H1 (cell line): ENCODE measurements around the gene ELOVL1. TPM values are rescaled to one million over a fixed set of nuclear protein-coding genes. Genes with fewer than 3 reads are reported as not detected.

Experiments
- EZH2 ChIP-seq: fragments of 200-600 bp; sonication (generic); IDR thresholded peaks from 2 replicates; pipeline ENCODE4 v1.7.1; 2012; ENCODE audit warnings: low read depth, mild to moderate bottlenecking, moderate library complexity, low read length, inconsistent platforms; ENCODE audit not compliant: severe bottlenecking
- polyA plus RNA-seq, 7 experiments: library from polyadenylated mRNA; depleted of rRNA in 3 of 7; stranded (reverse) in 5 of 7; unstranded in 2 of 7; fragments of >200 nt in 5 of 7; fragments of 200-250 nt in 2 of 7; gene quantifications; 1 replicate in 5 of 7; 2 replicates in 1 of 7; 4 replicates in 1 of 7; pipeline versions ENCODE4 v1.2.1 to v1.2.3, GENCODE V29; 2011 to 2013; ENCODE audit warnings: missing spikeins in 2 of 7, mixed read lengths in 2 of 7
- total RNA-seq: library from RNA; stranded (reverse); fragmentation: NEBNext Ultra II Directional; extraction: Animal tissue kit (Norgen Biotek cat#: 25700); gene quantifications from 2 replicates; pipeline ENCODE4 v1.2.1, GENCODE V29; 2021
- TF ChIP-seq, protein P1 (sequence below): fragments of 300-600 bp; sonication (generic); IDR thresholded peaks from 2 replicates; pipeline ENCODE4 v1.7.1; 2012; ENCODE audit warnings: low read length, moderate library complexity, mild to moderate bottlenecking, inconsistent platforms; ENCODE audit not compliant: insufficient replicate concordance

Gene ELOVL1
- total and polyA plus RNA-seq, 2 of the 8 experiments (the other 6 are each of a cell fraction or from before 2014, with no cell fraction given): 28.5 to 68.1 TPM

DNA sequence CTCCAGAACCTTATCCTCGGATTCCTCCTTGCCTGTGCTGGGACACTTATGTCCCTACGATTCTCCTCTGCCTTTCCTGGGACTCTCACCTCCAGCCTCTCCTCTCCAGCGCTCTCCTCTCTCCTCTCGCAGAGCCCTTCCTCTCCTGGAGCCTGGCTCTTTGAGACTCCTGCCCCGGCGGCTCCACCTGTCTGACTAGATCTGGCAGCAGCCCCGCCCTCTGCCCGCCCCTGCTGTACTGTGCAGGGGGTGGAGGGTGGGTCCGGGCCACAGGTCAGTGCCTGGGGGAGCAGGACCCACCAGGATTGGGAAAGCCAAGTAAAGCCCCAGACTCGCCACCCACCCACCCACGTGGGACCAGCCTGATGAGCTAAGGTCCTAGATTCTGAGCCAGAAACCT lies 1.6 kb downstream of the ELOVL1 start (continued):
- TF ChIP-seq, protein P1, sequence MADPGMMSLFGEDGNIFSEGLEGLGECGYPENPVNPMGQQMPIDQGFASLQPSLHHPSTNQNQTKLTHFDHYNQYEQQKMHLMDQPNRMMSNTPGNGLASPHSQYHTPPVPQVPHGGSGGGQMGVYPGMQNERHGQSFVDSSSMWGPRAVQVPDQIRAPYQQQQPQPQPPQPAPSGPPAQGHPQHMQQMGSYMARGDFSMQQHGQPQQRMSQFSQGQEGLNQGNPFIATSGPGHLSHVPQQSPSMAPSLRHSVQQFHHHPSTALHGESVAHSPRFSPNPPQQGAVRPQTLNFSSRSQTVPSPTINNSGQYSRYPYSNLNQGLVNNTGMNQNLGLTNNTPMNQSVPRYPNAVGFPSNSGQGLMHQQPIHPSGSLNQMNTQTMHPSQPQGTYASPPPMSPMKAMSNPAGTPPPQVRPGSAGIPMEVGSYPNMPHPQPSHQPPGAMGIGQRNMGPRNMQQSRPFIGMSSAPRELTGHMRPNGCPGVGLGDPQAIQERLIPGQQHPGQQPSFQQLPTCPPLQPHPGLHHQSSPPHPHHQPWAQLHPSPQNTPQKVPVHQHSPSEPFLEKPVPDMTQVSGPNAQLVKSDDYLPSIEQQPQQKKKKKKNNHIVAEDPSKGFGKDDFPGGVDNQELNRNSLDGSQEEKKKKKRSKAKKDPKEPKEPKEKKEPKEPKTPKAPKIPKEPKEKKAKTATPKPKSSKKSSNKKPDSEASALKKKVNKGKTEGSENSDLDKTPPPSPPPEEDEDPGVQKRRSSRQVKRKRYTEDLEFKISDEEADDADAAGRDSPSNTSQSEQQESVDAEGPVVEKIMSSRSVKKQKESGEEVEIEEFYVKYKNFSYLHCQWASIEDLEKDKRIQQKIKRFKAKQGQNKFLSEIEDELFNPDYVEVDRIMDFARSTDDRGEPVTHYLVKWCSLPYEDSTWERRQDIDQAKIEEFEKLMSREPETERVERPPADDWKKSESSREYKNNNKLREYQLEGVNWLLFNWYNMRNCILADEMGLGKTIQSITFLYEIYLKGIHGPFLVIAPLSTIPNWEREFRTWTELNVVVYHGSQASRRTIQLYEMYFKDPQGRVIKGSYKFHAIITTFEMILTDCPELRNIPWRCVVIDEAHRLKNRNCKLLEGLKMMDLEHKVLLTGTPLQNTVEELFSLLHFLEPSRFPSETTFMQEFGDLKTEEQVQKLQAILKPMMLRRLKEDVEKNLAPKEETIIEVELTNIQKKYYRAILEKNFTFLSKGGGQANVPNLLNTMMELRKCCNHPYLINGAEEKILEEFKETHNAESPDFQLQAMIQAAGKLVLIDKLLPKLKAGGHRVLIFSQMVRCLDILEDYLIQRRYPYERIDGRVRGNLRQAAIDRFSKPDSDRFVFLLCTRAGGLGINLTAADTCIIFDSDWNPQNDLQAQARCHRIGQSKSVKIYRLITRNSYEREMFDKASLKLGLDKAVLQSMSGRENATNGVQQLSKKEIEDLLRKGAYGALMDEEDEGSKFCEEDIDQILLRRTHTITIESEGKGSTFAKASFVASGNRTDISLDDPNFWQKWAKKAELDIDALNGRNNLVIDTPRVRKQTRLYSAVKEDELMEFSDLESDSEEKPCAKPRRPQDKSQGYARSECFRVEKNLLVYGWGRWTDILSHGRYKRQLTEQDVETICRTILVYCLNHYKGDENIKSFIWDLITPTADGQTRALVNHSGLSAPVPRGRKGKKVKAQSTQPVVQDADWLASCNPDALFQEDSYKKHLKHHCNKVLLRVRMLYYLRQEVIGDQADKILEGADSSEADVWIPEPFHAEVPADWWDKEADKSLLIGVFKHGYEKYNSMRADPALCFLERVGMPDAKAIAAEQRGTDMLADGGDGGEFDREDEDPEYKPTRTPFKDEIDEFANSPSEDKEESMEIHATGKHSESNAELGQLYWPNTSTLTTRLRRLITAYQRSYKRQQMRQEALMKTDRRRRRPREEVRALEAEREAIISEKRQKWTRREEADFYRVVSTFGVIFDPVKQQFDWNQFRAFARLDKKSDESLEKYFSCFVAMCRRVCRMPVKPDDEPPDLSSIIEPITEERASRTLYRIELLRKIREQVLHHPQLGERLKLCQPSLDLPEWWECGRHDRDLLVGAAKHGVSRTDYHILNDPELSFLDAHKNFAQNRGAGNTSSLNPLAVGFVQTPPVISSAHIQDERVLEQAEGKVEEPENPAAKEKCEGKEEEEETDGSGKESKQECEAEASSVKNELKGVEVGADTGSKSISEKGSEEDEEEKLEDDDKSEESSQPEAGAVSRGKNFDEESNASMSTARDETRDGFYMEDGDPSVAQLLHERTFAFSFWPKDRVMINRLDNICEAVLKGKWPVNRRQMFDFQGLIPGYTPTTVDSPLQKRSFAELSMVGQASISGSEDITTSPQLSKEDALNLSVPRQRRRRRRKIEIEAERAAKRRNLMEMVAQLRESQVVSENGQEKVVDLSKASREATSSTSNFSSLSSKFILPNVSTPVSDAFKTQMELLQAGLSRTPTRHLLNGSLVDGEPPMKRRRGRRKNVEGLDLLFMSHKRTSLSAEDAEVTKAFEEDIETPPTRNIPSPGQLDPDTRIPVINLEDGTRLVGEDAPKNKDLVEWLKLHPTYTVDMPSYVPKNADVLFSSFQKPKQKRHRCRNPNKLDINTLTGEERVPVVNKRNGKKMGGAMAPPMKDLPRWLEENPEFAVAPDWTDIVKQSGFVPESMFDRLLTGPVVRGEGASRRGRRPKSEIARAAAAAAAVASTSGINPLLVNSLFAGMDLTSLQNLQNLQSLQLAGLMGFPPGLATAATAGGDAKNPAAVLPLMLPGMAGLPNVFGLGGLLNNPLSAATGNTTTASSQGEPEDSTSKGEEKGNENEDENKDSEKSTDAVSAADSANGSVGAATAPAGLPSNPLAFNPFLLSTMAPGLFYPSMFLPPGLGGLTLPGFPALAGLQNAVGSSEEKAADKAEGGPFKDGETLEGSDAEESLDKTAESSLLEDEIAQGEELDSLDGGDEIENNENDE: no peak
- no peak for TF ChIP-seq EZH2
